Colonic mucosa (tissue), 4 donors: ENCODE data around the gene WWOX. TPM values are rescaled to one million over a fixed set of nuclear protein-coding genes. Genes with fewer than 3 reads are reported as not detected.

ENCODE experiments used
- DNase-seq: peaks from one replicate; pipeline ENCODE4 v3.0.0-alpha.2; 2020
- H3K27ac ChIP-seq: fragments of 200-600 bp; one replicate; pipeline ENCODE4 v1.8.0; 2021
- H3K27me3 ChIP-seq: fragments of 200-600 bp; one replicate; pipeline ENCODE4 v1.8.0; 2021
- H3K36me3 ChIP-seq: fragments of 200-600 bp; one replicate; pipeline ENCODE4 v1.8.0; 2021
- H3K4me1 ChIP-seq: fragments of 200-600 bp; one replicate; pipeline ENCODE4 v1.8.0; 2021; ENCODE audit warnings: mild to moderate bottlenecking
- H3K4me3 ChIP-seq: fragments of 200-600 bp; one replicate; pipeline ENCODE4 v1.8.0; 2021
- H3K9ac ChIP-seq, 2 donors: one replicate each; pipeline ENCODE4 v1.7.0; 2013; ENCODE audit warnings: control low read depth in 2 of 2, low read depth in 2 of 2, low read length in 2 of 2
- H3K9me3 ChIP-seq: fragments of 200-600 bp; one replicate; pipeline ENCODE4 v1.8.0; 2021
- CTCF ChIP-seq: fragments of 200-600 bp; IDR thresholded peaks from one replicate; pipeline ENCODE4 v1.8.0; 2022; ENCODE audit warnings: antibody characterized with exemption, mild to moderate bottlenecking
- intact Hi-C: fragments of 100-400 bp; cut with DNase I; formaldehyde crosslinking; loops from one replicate; pipeline ENCODE4 v1.14.1; 2022
- total RNA-seq, 2 donors: library from RNA; stranded (reverse); fragmentation: NEBNext Ultra II Directional in 1 of 2; extraction: Animal tissue kit (Norgen Biotek cat#: 25700) in 1 of 2; gene quantifications; one replicate each; pipeline ENCODE4 v1.2.1, GENCODE V29; 2021
- donor health status: healthy.
- donor health status: DM: no; HTN: no; CAD: no.
- donor health status: DM: no; HTN: no; CAD: no.

Gene WWOX
- total RNA-seq, 2 donors from 2014 or later: 7.2 to 11.0 TPM

GRCh38 chr16:78324649-78325285 is 225.3 kb downstream of the WWOX start:
- H3K27me3 ChIP-seq: no peaks in the 10 kb centered on the region
- no peaks in the 10 kb centered on the region for H3K4me1 ChIP-seq
- DNase-seq: no peak
- no peak for TF ChIP-seq CTCF
- no peak overlapping the region for H3K9ac ChIP-seq
- no peak overlapping the region for H3K4me3 ChIP-seq
- intact Hi-C loops: no loop called here
- no peaks in the 10 kb centered on the region for H3K9me3 ChIP-seq
- H3K27ac ChIP-seq: no peak overlapping the region
- H3K36me3 ChIP-seq: no peaks in the 10 kb centered on the region

DNA sequence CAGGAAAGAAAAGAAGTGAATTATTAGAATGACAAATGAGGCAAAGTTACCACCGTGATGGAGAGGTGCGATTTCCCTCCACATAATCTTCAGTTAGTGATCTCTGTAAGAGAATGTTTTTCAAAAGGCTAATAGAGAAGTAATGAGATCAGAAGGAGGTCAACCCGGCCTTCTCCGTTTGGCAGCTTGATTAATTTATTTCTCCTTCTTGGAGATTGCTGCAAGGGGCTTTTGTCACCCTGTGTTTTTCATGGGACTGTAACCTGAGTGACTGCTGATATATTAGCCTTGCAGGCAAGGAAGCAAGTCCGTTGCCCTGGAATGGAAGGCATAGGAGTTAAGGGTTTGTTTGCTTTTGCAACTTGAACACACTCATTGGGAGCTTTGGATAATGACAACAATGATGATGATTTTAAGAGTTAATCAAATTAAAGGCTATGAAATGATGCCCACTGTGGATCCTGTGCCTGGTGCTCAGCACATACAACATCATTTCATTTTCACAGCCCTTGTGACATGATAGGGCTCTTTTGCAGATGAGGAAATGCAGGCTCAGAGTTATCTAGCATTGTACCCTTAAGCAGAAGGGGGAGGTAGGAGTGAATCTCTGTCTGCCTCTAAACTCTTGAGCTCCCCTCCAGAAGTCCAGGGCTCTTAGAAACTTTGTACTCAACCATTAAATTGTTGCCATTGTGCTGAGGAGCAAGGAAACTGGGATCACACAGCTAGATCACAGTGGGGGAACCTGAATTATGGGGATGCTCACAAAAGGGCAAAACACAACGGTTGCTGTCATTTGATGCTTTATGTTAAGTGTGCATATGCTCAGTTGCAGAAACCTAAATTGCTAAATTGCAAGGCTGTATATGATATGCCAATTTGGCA is 226.3 kb downstream of the WWOX start:
- Histone ChIP-seq H3K9me3 (no peaks in the 10 kb centered on the region), H3K4me3 (no peak overlapping the region), H3K36me3 (no peaks in the 10 kb centered on the region), H3K27ac (no peak overlapping the region), H3K27me3 (no peaks in the 10 kb centered on the region), H3K4me1 (no peaks in the 10 kb centered on the region), H3K9ac (no peak overlapping the region)
- no peak for DNase-seq
- intact Hi-C loops: no loop called here
- TF ChIP-seq CTCF: no peak

GRCh38 chr16:78326731-78327130 is 227.3 kb downstream of the WWOX start:
- DNase-seq: no peak

DNA sequence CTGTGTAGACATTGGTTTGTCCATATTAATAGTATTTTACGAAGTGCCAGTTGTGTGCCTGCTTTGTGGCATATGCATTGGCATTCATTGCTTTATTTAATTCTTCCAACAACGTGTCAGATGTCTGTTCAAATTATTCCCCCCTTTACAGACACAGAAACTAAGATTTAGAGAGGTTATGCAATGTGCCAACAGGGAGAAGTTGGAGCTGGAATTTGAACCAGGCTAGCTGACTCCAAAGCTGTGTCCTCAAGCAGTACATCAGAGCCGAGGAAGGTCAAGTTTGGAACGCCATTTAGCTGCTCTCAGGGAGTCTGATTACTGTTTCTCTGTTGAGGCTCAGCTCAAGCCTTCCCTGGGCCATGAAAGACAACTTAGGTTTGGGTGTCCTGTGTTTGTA is 232.3 kb downstream of the WWOX start:
- H3K27ac ChIP-seq: no peak overlapping the region
- no peak overlapping the region for H3K9ac ChIP-seq
- intact Hi-C loops: no loop called here
- H3K9me3 ChIP-seq: no peaks in the 10 kb centered on the region
- DNase-seq: no peak
- H3K4me1 ChIP-seq: no peaks in the 10 kb centered on the region
- H3K36me3 ChIP-seq: no peaks in the 10 kb centered on the region
- no peak for TF ChIP-seq CTCF
- no peak overlapping the region for H3K4me3 ChIP-seq
- H3K27me3 ChIP-seq: no peaks in the 10 kb centered on the region

More at GRCh38 chr16:78326731-78327130, 227.3 kb downstream of the WWOX start:
- Histone ChIP-seq H3K36me3 (no peaks in the 10 kb centered on the region), H3K27ac (no peak overlapping the region), H3K9ac (no peak overlapping the region), H3K27me3 (no peaks in the 10 kb centered on the region), H3K4me1 (no peaks in the 10 kb centered on the region), H3K9me3 (no peaks in the 10 kb centered on the region), H3K4me3 (no peak overlapping the region)
- TF ChIP-seq CTCF: no peak
- intact Hi-C loops: no loop called here

DNA sequence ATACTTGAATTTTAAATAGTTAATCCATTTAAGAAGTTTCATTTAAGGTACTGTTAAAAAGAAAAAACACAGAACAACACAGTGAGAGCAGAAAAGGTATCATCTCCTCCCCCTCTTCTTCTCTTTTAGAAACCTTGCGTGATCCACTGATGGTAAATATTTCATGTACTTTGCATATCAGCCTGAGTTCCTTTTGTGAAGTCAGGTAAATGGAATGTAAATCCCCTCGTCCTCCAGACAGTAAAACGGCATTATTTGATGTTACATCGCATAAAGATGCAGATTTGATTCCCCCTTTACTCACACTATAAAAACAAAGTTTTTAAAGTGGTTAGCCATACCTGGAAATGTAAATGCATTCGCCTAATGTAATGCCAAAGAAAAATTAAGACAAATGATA is 234.4 kb downstream of the WWOX start:
- no peak for TF ChIP-seq CTCF
- no peaks in the 10 kb centered on the region for H3K4me1 ChIP-seq
- no peak overlapping the region for H3K27ac ChIP-seq
- intact Hi-C loops: no loop called here
- H3K36me3 ChIP-seq: no peaks in the 10 kb centered on the region
- H3K9me3 ChIP-seq: no peaks in the 10 kb centered on the region
- no peak overlapping the region for H3K9ac ChIP-seq
- no peak for DNase-seq
- H3K27me3 ChIP-seq: no peaks in the 10 kb centered on the region
- no peak overlapping the region for H3K4me3 ChIP-seq
